HG03060 (cell line): ENCODE results near the gene CHCHD4.
"Not testable (repeated sequence)": the region's sequence is repeated elsewhere in the genome, so short reads cannot be mapped to it uniquely, and the experiment has no call there.

ENCODE experiments used
- ATAC-seq: cut with Tn5 transposase; IDR thresholded peaks from one replicate; pipeline ENCODE4 v1.9.1; 2021; ENCODE audit warnings: low read depth, moderate number of reproducible peaks; ENCODE audit not compliant: unreplicated experiment

Gene CHCHD4

DNA sequence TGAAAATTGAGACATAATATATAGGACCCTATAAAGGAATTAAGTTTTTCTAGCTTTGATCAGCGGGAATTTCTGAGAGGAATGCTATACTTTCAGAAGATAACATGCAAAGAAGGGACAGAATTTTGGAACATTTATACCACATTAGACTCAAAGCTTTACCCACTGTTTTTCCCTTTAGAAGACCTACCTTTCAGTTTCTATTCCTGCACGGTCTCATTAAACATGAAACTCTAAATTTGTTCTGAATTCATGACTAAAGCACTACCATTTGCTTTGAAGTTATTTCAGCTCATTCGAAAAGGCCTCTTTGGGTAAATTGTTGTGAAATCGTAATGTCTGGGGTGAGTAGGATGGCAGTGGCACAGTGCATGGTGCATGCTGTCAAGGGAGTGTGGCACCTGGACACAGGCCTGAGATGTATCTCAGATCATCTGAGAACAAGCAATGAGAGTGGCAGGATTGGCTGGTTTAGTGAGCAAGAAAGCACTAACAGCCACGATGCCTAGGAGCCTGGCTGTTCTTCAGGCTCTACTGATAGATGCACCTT is 42.5 kb downstream of the CHCHD4 start:
- no peak for ATAC-seq

DNA sequence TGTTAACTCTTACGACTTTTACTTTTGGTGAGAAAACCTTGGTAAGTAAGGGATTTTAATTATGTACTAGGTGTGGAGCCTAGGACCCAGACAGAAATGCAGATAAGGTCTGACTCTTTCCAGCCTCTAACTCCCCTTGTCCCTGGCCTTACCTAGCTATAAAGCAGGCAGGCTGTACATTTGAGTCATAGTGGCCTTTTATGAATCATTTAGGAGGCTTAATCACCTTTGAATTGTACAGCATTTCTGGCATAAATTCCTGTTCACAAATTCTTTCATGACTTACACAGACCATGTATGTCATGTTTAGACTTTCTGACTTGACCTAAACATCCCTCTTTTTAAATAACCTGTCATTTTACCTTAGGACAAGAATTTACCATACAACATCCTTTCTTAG is 47.4 kb downstream of the CHCHD4 start:
- ATAC-seq, result no peak

GRCh38 chr3:14075233-14075632 is 49.4 kb downstream of the CHCHD4 start:
- not testable (repeated sequence) for ATAC-seq

DNA sequence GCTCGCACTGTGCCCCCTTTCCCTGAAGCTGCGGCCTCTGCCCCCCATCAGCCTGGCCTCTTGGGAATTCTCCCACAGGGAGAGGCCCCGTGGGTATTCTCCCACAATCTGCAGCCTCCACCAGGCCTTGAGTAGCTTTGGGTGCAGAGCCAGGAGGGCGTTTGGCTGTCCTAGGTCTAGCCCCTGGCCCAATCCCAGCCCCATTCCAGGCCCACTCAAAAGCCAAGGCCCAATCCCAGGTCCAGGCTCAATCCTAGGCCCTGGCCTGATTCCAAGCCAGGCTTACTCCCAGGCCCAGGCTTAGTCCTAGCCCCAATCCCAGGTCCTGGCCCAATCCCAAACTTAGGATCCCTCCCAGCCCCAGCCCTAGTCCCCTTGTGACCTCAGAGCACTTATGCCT is 59.8 kb downstream of the CHCHD4 start:
- no peak for ATAC-seq

- ATAC-seq, result no peak
Observed at GRCh38 chr3:14063152-14063551, 61.5 kb downstream of the CHCHD4 start.
